Erythroblast (primary cell): ENCODE results near the gene FAM117A.

Experiments
- DNase-seq, 2 experiments: peaks; one replicate each; lab custom pipeline; 2025; lab: John Stamatoyannopoulos, UW
- GATA1 ChIP-seq: IDR thresholded peaks from 2 replicates; pipeline ENCODE4 v1.6.1; 2011; ENCODE audit warnings: low read depth, mild to moderate bottlenecking, control low read depth, low read length, moderate library complexity
- POLR2A ChIP-seq: IDR thresholded peaks from 2 replicates; pipeline ENCODE4 v1.6.1; 2011; ENCODE audit warnings: mild to moderate bottlenecking, low read length

FAM117A gene

GRCh38 chr17:49676276-49676868 lies 87.6 kb downstream of the FAM117A start:
- peak; percentile 57 to 68 for DNase-seq
- TF ChIP-seq POLR2A, result no peak
- no peak for TF ChIP-seq GATA1

GRCh38 chr17:49674507-49674906 lies 89.4 kb downstream of the FAM117A start:
- no peak for TF ChIP-seq POLR2A
- TF ChIP-seq GATA1, result no peak

GRCh38 chr17:49673679-49674078 lies 90.3 kb downstream of the FAM117A start:
- DNase-seq, result peak in 1 of 2 experiments; percentile 12

More at GRCh38 chr17:49674507-49674906, 89.4 kb downstream of the FAM117A start:
- no peak for DNase-seq

GRCh38 chr17:49670641-49671040 lies 93.3 kb downstream of the FAM117A start:
- DNase-seq, result no peak
- no peak for TF ChIP-seq GATA1
- no peak for TF ChIP-seq POLR2A

- no peak for DNase-seq
- TF ChIP-seq POLR2A, result no peak
- TF ChIP-seq GATA1, result no peak
These were observed 93.9 kb downstream of the FAM117A start for GRCh38 chr17:49670002-49670401.

GRCh38 chr17:49667854-49668253 lies 96.1 kb downstream of the FAM117A start:
- TF ChIP-seq POLR2A (no peak), GATA1 (no peak)
- no peak for DNase-seq

- TF ChIP-seq POLR2A (no peak), GATA1 (no peak)
- no peak for DNase-seq
These were observed 99.2 kb downstream of the FAM117A start for GRCh38 chr17:49664706-49665211.
